Progenitor cell of endocrine pancreas (in vitro differentiated cells): ENCODE measurements around the gene AXIN1. TPM values are rescaled to one million over a fixed set of nuclear protein-coding genes. Genes with fewer than 3 reads are reported as not detected.

Source experiments
- DNase-seq: peaks from one replicate; pipeline ENCODE4 v3.0.0; 2021; ENCODE audit warnings: low spot score; ENCODE audit not compliant: unreplicated experiment
- H3K27ac Mint-ChIP-seq: 2 replicates; pipeline ENCODE4 v1.8.0; 2021; ENCODE audit warnings: mild to moderate bottlenecking, moderate library complexity, mixed read lengths
- H3K27me3 Mint-ChIP-seq: 2 replicates; pipeline ENCODE4 v1.8.0; 2021; ENCODE audit warnings: mixed read lengths
- H3K36me3 Mint-ChIP-seq: 2 replicates; pipeline ENCODE4 v1.8.0; 2022; ENCODE audit warnings: mixed read lengths; ENCODE audit not compliant: insufficient read depth
- H3K4me1 Mint-ChIP-seq: 2 replicates; pipeline ENCODE4 v1.8.0; 2021; ENCODE audit warnings: low read depth, mixed read lengths
- H3K4me3 Mint-ChIP-seq: 2 replicates; pipeline ENCODE4 v1.8.0; 2021; ENCODE audit warnings: low read depth, mild to moderate bottlenecking, moderate library complexity, mixed read lengths
- H3K9me3 Mint-ChIP-seq: 2 replicates; pipeline ENCODE4 v1.8.0; 2021; ENCODE audit warnings: low read depth, mixed read lengths
- CTCF ChIP-seq: fragments of 200-600 bp; sonication (generic); IDR thresholded peaks from one replicate; pipeline ENCODE4 v1.5.0; 2021; ENCODE audit warnings: antibody characterized with exemption, mild to moderate bottlenecking; ENCODE audit not compliant: unreplicated experiment
- total RNA-seq: library from RNA; stranded (reverse); gene quantifications from 2 replicates; pipeline ENCODE4 v1.2.1, GENCODE V29; 2021

AXIN1 gene
- total RNA-seq, 1 donor from 2014 or later: 34.4 TPM

GRCh38 chr16:317583-317982, 34.9 kb downstream of the AXIN1 start:
- Mint-ChIP-seq H3K27ac (no peak overlapping the region), H3K36me3 (peaks cover 2% of the 10 kb centered on the region), H3K4me3 (no peak overlapping the region), H3K9me3 (no peaks in the 10 kb centered on the region), H3K4me1 (peaks cover 2% of the 10 kb centered on the region), H3K27me3 (no peaks in the 10 kb centered on the region)
- no peak for DNase-seq
- TF ChIP-seq CTCF: no peak

- TF ChIP-seq CTCF: no peak
- no peaks in the 10 kb centered on the region for H3K27me3 Mint-ChIP-seq
- no peak for DNase-seq
- no peaks in the 10 kb centered on the region for H3K9me3 Mint-ChIP-seq
- H3K27ac Mint-ChIP-seq: no peak overlapping the region
- H3K4me3 Mint-ChIP-seq: no peak overlapping the region
- peaks cover 6% of the 10 kb centered on the region for H3K36me3 Mint-ChIP-seq
- peaks cover 2% of the 10 kb centered on the region for H3K4me1 Mint-ChIP-seq
Observed at GRCh38 chr16:316741-317464, 35.6 kb downstream of the AXIN1 start.

- Mint-ChIP-seq H3K4me1 (peaks cover 2% of the 10 kb centered on the region), H3K27ac (no peak overlapping the region), H3K9me3 (no peaks in the 10 kb centered on the region), H3K4me3 (no peak overlapping the region), H3K27me3 (no peaks in the 10 kb centered on the region), H3K36me3 (peaks cover 4% of the 10 kb centered on the region)
- no peak for TF ChIP-seq CTCF
- no peak for DNase-seq
Observed at GRCh38 chr16:314795-315299, 37.7 kb downstream of the AXIN1 start.

- Mint-ChIP-seq H3K36me3 (peaks cover 4% of the 10 kb centered on the region), H3K27ac (no peak overlapping the region), H3K9me3 (no peaks in the 10 kb centered on the region), H3K27me3 (no peaks in the 10 kb centered on the region), H3K4me1 (peaks cover 2% of the 10 kb centered on the region), H3K4me3 (no peak overlapping the region)
- TF ChIP-seq CTCF: no peak
- no peak for DNase-seq
Observed at GRCh38 chr16:314351-314750, 38.2 kb downstream of the AXIN1 start.

GRCh38 chr16:311725-312124, 40.8 kb downstream of the AXIN1 start:
- H3K36me3 Mint-ChIP-seq: peaks cover 4% of the 10 kb centered on the region
- no peak for TF ChIP-seq CTCF
- H3K27me3 Mint-ChIP-seq: no peaks in the 10 kb centered on the region
- no peaks in the 10 kb centered on the region for H3K9me3 Mint-ChIP-seq
- H3K4me3 Mint-ChIP-seq: no peak overlapping the region
- H3K4me1 Mint-ChIP-seq: no peaks in the 10 kb centered on the region
- no peak for DNase-seq
- H3K27ac Mint-ChIP-seq: peak overlapping the region; percentile 85
